PC-9 (cell line): Measurements from ENCODE around the gene GZMM.

ENCODE experiments used
- EZH2 ChIP-seq: fragments of 200-600 bp; sonication (generic); IDR thresholded peaks from 2 replicates; pipeline ENCODE4 v1.8.0; 2017; ENCODE audit warnings: antibody characterized with exemption, low read depth
- TF ChIP-seq, protein P1 (sequence below): fragments of 200-600 bp; sonication (generic); conservative IDR thresholded peaks from 2 replicates; pipeline ENCODE4 v1.6.1; 2017; ENCODE audit warnings: mixed run types, antibody characterized with exemption, mild to moderate bottlenecking, moderate library complexity

DNA sequence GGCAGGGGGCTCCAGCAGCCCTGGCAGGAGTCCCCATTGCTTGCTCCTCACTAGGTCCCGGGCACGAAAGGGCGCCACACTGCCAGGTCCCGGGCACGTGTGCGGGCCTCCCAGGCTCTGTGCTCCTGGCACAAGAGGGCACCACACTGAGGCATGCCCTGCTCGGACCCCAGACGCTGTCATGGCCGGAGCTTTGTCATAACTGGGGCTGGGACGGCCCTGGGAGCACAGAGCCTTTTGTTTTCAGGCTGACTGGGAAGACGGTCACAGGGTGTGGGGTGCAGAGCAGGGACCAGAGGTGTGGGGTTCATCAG lies 35.9 kb downstream of the GZMM start:
- TF ChIP-seq, protein P1, sequence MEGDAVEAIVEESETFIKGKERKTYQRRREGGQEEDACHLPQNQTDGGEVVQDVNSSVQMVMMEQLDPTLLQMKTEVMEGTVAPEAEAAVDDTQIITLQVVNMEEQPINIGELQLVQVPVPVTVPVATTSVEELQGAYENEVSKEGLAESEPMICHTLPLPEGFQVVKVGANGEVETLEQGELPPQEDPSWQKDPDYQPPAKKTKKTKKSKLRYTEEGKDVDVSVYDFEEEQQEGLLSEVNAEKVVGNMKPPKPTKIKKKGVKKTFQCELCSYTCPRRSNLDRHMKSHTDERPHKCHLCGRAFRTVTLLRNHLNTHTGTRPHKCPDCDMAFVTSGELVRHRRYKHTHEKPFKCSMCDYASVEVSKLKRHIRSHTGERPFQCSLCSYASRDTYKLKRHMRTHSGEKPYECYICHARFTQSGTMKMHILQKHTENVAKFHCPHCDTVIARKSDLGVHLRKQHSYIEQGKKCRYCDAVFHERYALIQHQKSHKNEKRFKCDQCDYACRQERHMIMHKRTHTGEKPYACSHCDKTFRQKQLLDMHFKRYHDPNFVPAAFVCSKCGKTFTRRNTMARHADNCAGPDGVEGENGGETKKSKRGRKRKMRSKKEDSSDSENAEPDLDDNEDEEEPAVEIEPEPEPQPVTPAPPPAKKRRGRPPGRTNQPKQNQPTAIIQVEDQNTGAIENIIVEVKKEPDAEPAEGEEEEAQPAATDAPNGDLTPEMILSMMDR: no peak
- TF ChIP-seq EZH2: no peak
